Adrenal gland (tissue), 5 donors: Measurements from ENCODE around the gene ZC3H7A.

Source experiments
- CTCF ChIP-seq, 6 experiments: fragments of 450-650 bp in 4 of 6; fragments of 200-600 bp in 2 of 6; sonication (generic) in 1 of 6; IDR thresholded peaks; 1 replicate in 5 of 6; 2 replicates in 1 of 6; pipeline versions ENCODE4 v1.5.1 to v1.8.0; 2016 to 2021; ENCODE audit warnings: antibody characterized with exemption in 6 of 6, mild to moderate bottlenecking in 2 of 6, moderate library complexity in 1 of 6
- POLR2A ChIP-seq, 2 donors: fragments of 450-650 bp; IDR thresholded peaks; one replicate each; pipeline ENCODE4 v1.6.1; 2017; ENCODE audit warnings: antibody characterized with exemption in 2 of 2, mild to moderate bottlenecking in 2 of 2, moderate library complexity in 1 of 2
- donor health status: DM: no; HTN: no; CAD: no.

GRCh38 chr16:11816123-11816522 lies 19.1 kb upstream of the ZC3H7A start:
- no peak for TF ChIP-seq POLR2A (IDR thresholded peaks at IDR 0.05)
- TF ChIP-seq CTCF (IDR thresholded peaks at IDR 0.05): no peak
